GM19351 (cell line): Measurements from ENCODE around the gene PRKCSH.
"Not testable (repeated sequence)": the region's sequence is repeated elsewhere in the genome, so short reads cannot be mapped to it uniquely, and the experiment has no call there.

Experiments
- ATAC-seq: cut with Tn5 transposase; IDR thresholded peaks from one replicate; pipeline ENCODE4 v1.9.1; 2021; ENCODE audit warnings: mild to moderate bottlenecking, moderate library complexity; ENCODE audit not compliant: unreplicated experiment

The PRKCSH gene

GRCh38 chr19:11450570-11451326 lies 15.3 kb downstream of the PRKCSH start:
- ATAC-seq, result no peak

GRCh38 chr19:11451327-11451870 lies 16.0 kb downstream of the PRKCSH start:
- ATAC-seq, result no peak

GRCh38 chr19:11451871-11452619 lies 16.6 kb downstream of the PRKCSH start:
- ATAC-seq, result no peak

GRCh38 chr19:11452620-11453310 lies 17.3 kb downstream of the PRKCSH start:
- ATAC-seq, result no peak

- no peak for ATAC-seq
These were observed 18.3 kb downstream of the PRKCSH start for GRCh38 chr19:11453468-11454341.

GRCh38 chr19:11455233-11455554 lies 19.8 kb downstream of the PRKCSH start:
- not testable (repeated sequence) for ATAC-seq

GRCh38 chr19:11456659-11457058 lies 21.2 kb downstream of the PRKCSH start:
- no peak for ATAC-seq

- ATAC-seq, result no peak
These were observed 21.7 kb downstream of the PRKCSH start for GRCh38 chr19:11457115-11457514.

- no peak for ATAC-seq
These were observed 22.4 kb downstream of the PRKCSH start for GRCh38 chr19:11457831-11458230.

GRCh38 chr19:11458236-11458900 lies 22.9 kb downstream of the PRKCSH start:
- no peak for ATAC-seq

- not testable (repeated sequence) for ATAC-seq
These were observed 23.5 kb downstream of the PRKCSH start for GRCh38 chr19:11458912-11459311.

GRCh38 chr19:11460207-11460606 lies 24.8 kb downstream of the PRKCSH start:
- no peak for ATAC-seq

GRCh38 chr19:11461453-11461852 lies 26.0 kb downstream of the PRKCSH start:
- ATAC-seq, result no peak

- ATAC-seq, result no peak
These were observed 28.0 kb downstream of the PRKCSH start for GRCh38 chr19:11463391-11463790.

GRCh38 chr19:11464333-11465265 lies 29.2 kb downstream of the PRKCSH start:
- ATAC-seq, result no peak

GRCh38 chr19:11465600-11465999 lies 30.2 kb downstream of the PRKCSH start:
- ATAC-seq, result no peak

GRCh38 chr19:11468266-11468845 lies 32.9 kb downstream of the PRKCSH start:
- ATAC-seq, result not testable (repeated sequence)

GRCh38 chr19:11473725-11474124 lies 38.3 kb downstream of the PRKCSH start:
- ATAC-seq, result no peak

GRCh38 chr19:11475343-11475742 lies 39.9 kb downstream of the PRKCSH start:
- not testable (repeated sequence) for ATAC-seq
